Fibroblast of lung (primary cell): ENCODE results near the gene ALPP. TPM values are rescaled to one million over a fixed set of nuclear protein-coding genes. Genes with fewer than 3 reads are reported as not detected.

ENCODE experiments used
- DNase-seq, 2 donors: peaks; one replicate each; pipeline versions ENCODE4 v3.0.0 to v3.0.0-alpha.2; 2010; ENCODE audit warnings: low read depth in 2 of 2
- H2AFZ ChIP-seq: 2 replicates; pipeline ENCODE4 v1.5.1; 2012; ENCODE audit warnings: low read length, control low read depth, inconsistent platforms
- H3K27ac ChIP-seq: 2 replicates; pipeline ENCODE4 v1.5.1; 2011; ENCODE audit warnings: low read length, control low read depth; ENCODE audit not compliant: insufficient read depth
- H3K27me3 ChIP-seq: 2 replicates; pipeline ENCODE4 v1.5.1; 2011; ENCODE audit warnings: mild to moderate bottlenecking, low read length; ENCODE audit not compliant: control insufficient read depth, insufficient read depth
- H3K36me3 ChIP-seq: 2 replicates; pipeline ENCODE4 v1.5.1; 2011; ENCODE audit warnings: low read length; ENCODE audit not compliant: control insufficient read depth, insufficient read depth
- H3K4me1 ChIP-seq: 2 replicates; pipeline ENCODE4 v1.5.1; 2011; ENCODE audit warnings: low read length; ENCODE audit not compliant: control insufficient read depth, insufficient read depth; ENCODE audit errors: extremely low read depth
- H3K4me2 ChIP-seq: 2 replicates; pipeline ENCODE4 v1.5.1; 2011; ENCODE audit warnings: low read length, control low read depth; ENCODE audit not compliant: insufficient read depth; ENCODE audit errors: extremely low read depth
- H3K4me3 ChIP-seq, 4 experiments: fragments of 200-600 bp in 1 of 4; sonication (generic) in 1 of 4; replicated peaks in 1 of 4; 2 replicates each; pipeline ENCODE4 v1.5.1; 2011 to 2016; ENCODE audit warnings: low read length in 4 of 4, low read depth in 3 of 4, mild to moderate bottlenecking in 3 of 4, control low read depth in 2 of 4, inconsistent platforms in 1 of 4, mixed read lengths in 1 of 4; ENCODE audit not compliant: insufficient read depth in 1 of 4; ENCODE audit errors: control extremely low read depth in 1 of 4
- H3K79me2 ChIP-seq: 2 replicates; pipeline ENCODE4 v1.5.1; 2012; ENCODE audit warnings: mild to moderate bottlenecking, low read length, inconsistent platforms; ENCODE audit not compliant: control insufficient read depth, insufficient read depth
- H3K9ac ChIP-seq: 2 replicates; pipeline ENCODE4 v1.5.1; 2011; ENCODE audit warnings: mild to moderate bottlenecking, low read length, control low read depth; ENCODE audit not compliant: insufficient read depth
- H3K9me3 ChIP-seq: 2 replicates; pipeline ENCODE4 v1.5.1; 2012; ENCODE audit warnings: low read depth, low read length; ENCODE audit not compliant: control insufficient read depth, insufficient read depth
- H4K20me1 ChIP-seq: 2 replicates; pipeline ENCODE4 v1.5.1; 2011; ENCODE audit warnings: low read length; ENCODE audit not compliant: control insufficient read depth, insufficient read depth; ENCODE audit errors: extremely low read depth
- CTCF ChIP-seq, 2 donors: IDR thresholded peaks in 1 of 2; conservative IDR thresholded peaks in 1 of 2; 1 replicate in 1 of 2; 2 replicates in 1 of 2; pipeline ENCODE4 v1.5.1; 2011 to 2012; ENCODE audit warnings: low read length in 2 of 2, control low read depth in 1 of 2, inconsistent platforms in 1 of 2, low read depth in 1 of 2, mild to moderate bottlenecking in 1 of 2
- EZH2 ChIP-seq: IDR thresholded peaks from 2 replicates; pipeline ENCODE4 v1.5.1; 2012; ENCODE audit warnings: low read length, control low read depth, mild to moderate bottlenecking; ENCODE audit errors: missing control alignments
- polyA plus RNA-seq, 2 donors: library from polyadenylated mRNA; depleted of rRNA in 1 of 2; stranded (reverse) in 1 of 2; unstranded in 1 of 2; fragments of >200 nt; gene quantifications; 2 replicates each; pipeline ENCODE4 v1.2.1, GENCODE V29; 2011 to 2012; ENCODE audit warnings: missing spikeins in 1 of 2
- total RNA-seq: library from RNA; depleted of rRNA; stranded (reverse); fragments of >200 nt; gene quantifications from 2 replicates; pipeline ENCODE4 v1.2.1, GENCODE V29; 2014

Gene ALPP
- total and polyA plus RNA-seq, 2 donors (not counting 1 experiment from before 2014, with no cell fraction given), result not detected

- DNase-seq, result no peak
- Histone ChIP-seq H3K4me3 (no peak overlapping the region), H4K20me1 (no peaks in the 10 kb centered on the region), H3K27me3 (peaks cover 20% of the 10 kb centered on the region), H2AFZ (no peak overlapping the region), H3K4me2 (no peak overlapping the region), H3K27ac (no peak overlapping the region), H3K4me1 (no peaks in the 10 kb centered on the region), H3K79me2 (no peaks in the 10 kb centered on the region), H3K36me3 (no peaks in the 10 kb centered on the region), H3K9me3 (no peaks in the 10 kb centered on the region), H3K9ac (no peak overlapping the region)
- TF ChIP-seq EZH2, result peak; percentile 73
- no peak for TF ChIP-seq CTCF (conservative IDR thresholded peaks at IDR 0.05 in 1 of 2, IDR thresholded peaks at IDR 0.05 in 1 of 2; ENCODE audit: low read depth in 1 of 2, low read length in 2 of 2)
Observed at GRCh38 chr2:232351686-232352510, 26.7 kb upstream of the ALPP start.

- Histone ChIP-seq H3K79me2 (no peaks in the 10 kb centered on the region), H3K27me3 (peaks cover 20% of the 10 kb centered on the region), H2AFZ (no peak overlapping the region), H3K27ac (no peak overlapping the region), H3K4me3 (no peak overlapping the region), H4K20me1 (no peaks in the 10 kb centered on the region), H3K9me3 (no peaks in the 10 kb centered on the region), H3K4me1 (no peaks in the 10 kb centered on the region), H3K4me2 (no peak overlapping the region), H3K36me3 (no peaks in the 10 kb centered on the region), H3K9ac (no peak overlapping the region)
- TF ChIP-seq CTCF (conservative IDR thresholded peaks at IDR 0.05 in 1 of 2, IDR thresholded peaks at IDR 0.05 in 1 of 2; ENCODE audit: low read depth in 1 of 2, low read length in 2 of 2) (no peak), EZH2 (no peak)
- no peak for DNase-seq
Observed at GRCh38 chr2:232352511-232353091, 25.9 kb upstream of the ALPP start.

GRCh38 chr2:232353096-232353495 lies 25.5 kb upstream of the ALPP start:
- TF ChIP-seq CTCF (conservative IDR thresholded peaks at IDR 0.05 in 1 of 2, IDR thresholded peaks at IDR 0.05 in 1 of 2; ENCODE audit: low read depth in 1 of 2, low read length in 2 of 2) (no peak), EZH2 (no peak)
- no peak overlapping the region for H3K4me3 ChIP-seq
- no peak overlapping the region for H3K4me2 ChIP-seq
- no peak for DNase-seq
- no peaks in the 10 kb centered on the region for H3K36me3 ChIP-seq
- H3K27ac ChIP-seq, result no peak overlapping the region
- H3K4me1 ChIP-seq, result no peaks in the 10 kb centered on the region
- no peaks in the 10 kb centered on the region for H3K79me2 ChIP-seq
- H3K9me3 ChIP-seq, result no peaks in the 10 kb centered on the region
- no peaks in the 10 kb centered on the region for H4K20me1 ChIP-seq
- H3K9ac ChIP-seq, result no peak overlapping the region
- H2AFZ ChIP-seq, result no peak overlapping the region
- H3K27me3 ChIP-seq, result peaks cover 20% of the 10 kb centered on the region
